Omental fat pad (tissue), 4 donors: ENCODE results near the gene PTPRD. TPM values are rescaled to one million over a fixed set of nuclear protein-coding genes. Genes with fewer than 3 reads are reported as not detected.

Experiments used
- ATAC-seq: fragments of 150-250 bp; one replicate; pipeline ENCODE4 v1.9.1; 2016; ENCODE audit warnings: mild to moderate bottlenecking, moderate library complexity; ENCODE audit not compliant: low FRiP score
- DNase-seq: peaks from one replicate; pipeline ENCODE4 v3.0.0-alpha.2; 2019; ENCODE audit warnings: low spot score
- CTCF ChIP-seq, 3 donors: fragments of 450-650 bp; IDR thresholded peaks; one replicate each; pipeline ENCODE4 v1.5.1; 2016 to 2017; ENCODE audit warnings: antibody characterized with exemption in 3 of 3, mild to moderate bottlenecking in 3 of 3, moderate library complexity in 2 of 3
- total RNA-seq, 4 donors: library from RNA; depleted of rRNA; stranded (reverse); fragments of >200 nt; gene quantifications; one replicate each; pipeline ENCODE4 v1.1.0, GENCODE V29; 2016

PTPRD gene
- total RNA-seq, 4 donors from 2014 or later, result 3.5 to 34.2 (median 11.2) TPM

GRCh38 chr9:9522406-9522805, 1090.4 kb downstream of the PTPRD start:
- TF ChIP-seq CTCF (IDR thresholded peaks at IDR 0.05), result no peak
- ATAC-seq, result no peak

GRCh38 chr9:9521033-9521779, 1091.6 kb downstream of the PTPRD start:
- DNase-seq (no peak), ATAC-seq (no peak)
- no peak for TF ChIP-seq CTCF (IDR thresholded peaks at IDR 0.05)

More at GRCh38 chr9:9522406-9522805, 1090.4 kb downstream of the PTPRD start:
- DNase-seq, result no peak

GRCh38 chr9:9504869-9505268, 1107.9 kb downstream of the PTPRD start:
- ATAC-seq, result no peak
- no peak for TF ChIP-seq CTCF (IDR thresholded peaks at IDR 0.05)
- no peak for DNase-seq

- no peak for ATAC-seq
- no peak for TF ChIP-seq CTCF (IDR thresholded peaks at IDR 0.05)
- DNase-seq, result no peak
Measured at GRCh38 chr9:9499546-9499945, 1113.3 kb downstream of the PTPRD start.

GRCh38 chr9:9498846-9499245, 1114.0 kb downstream of the PTPRD start:
- no peak for ATAC-seq
- no peak for TF ChIP-seq CTCF (IDR thresholded peaks at IDR 0.05)
- no peak for DNase-seq

GRCh38 chr9:9498128-9498527, 1114.7 kb downstream of the PTPRD start:
- TF ChIP-seq CTCF (IDR thresholded peaks at IDR 0.05), result no peak
- ATAC-seq (no peak), DNase-seq (no peak)

- no peak for TF ChIP-seq CTCF (IDR thresholded peaks at IDR 0.05)
- ATAC-seq (no peak), DNase-seq (no peak)
Measured at GRCh38 chr9:9494336-9494735, 1118.5 kb downstream of the PTPRD start.
